ENCODE results near the gene SORBS2. TPM values are rescaled to one million over a fixed set of nuclear protein-coding genes. Genes with fewer than 3 reads are reported as not detected.

The SORBS2 gene
- total and polyA plus RNA-seq, 2 of the 4 experiments (the other 2 are of a cell fraction), result 0.18 TPM; not detected in 1

GRCh38 chr4:185598846-185599552 is 213.0 kb downstream of the SORBS2 start:
- no peak overlapping the region for H2BK15ac ChIP-seq (ENCODE audit: low read depth, low read length)
- no peaks in the 10 kb centered on the region for H4K20me1 ChIP-seq (ENCODE audit: insufficient read depth, low read length)
- no peak overlapping the region for H3K4me3 ChIP-seq (ENCODE audit: insufficient read depth, low read depth, low read length)
- H2AFZ ChIP-seq (replicated peaks; ENCODE audit: low read length, poor library complexity), result no peak overlapping the region
- H3K27me3 ChIP-seq (ENCODE audit: control insufficient read depth, insufficient read depth, low read length), result peaks cover 15% of the 10 kb centered on the region
- ChIA-PET CTCF (interaction anchor here (0.6 to 1.2 kb wide), 4 partner anchors 22 to 449 kb away, joined by 3 to 6 read pairs (median 4); no protein-coding TSS in a partner anchor), POLR2A (ENCODE audit: unreplicated experiment) (no interaction called here)
- H3K4me1 ChIP-seq (ENCODE audit: control insufficient read depth, insufficient read depth, low read length), result no peaks in the 10 kb centered on the region
- DNase-seq, result no peak
- intact Hi-C loops (cut with micrococcal nuclease) (loop anchor here (5.0 to 10.0 kb wide), 3 partner anchors 172 to 454 kb away; partner anchors contain the start of genes SLC25A4 and UFSP2), in situ Hi-C loops (cut with MboI; ENCODE audit: low sequenced_read_pairs) (no loop called here), dilution Hi-C loops (cut with HindIII; ENCODE audit: low sequenced_read_pairs, unreplicated experiment) (no loop called here)
- no peak overlapping the region for H3K4me2 ChIP-seq (ENCODE audit: low read depth, low read length)
- H2AK9ac ChIP-seq (replicated peaks; ENCODE audit: low read depth, low read length, poor library complexity), result no peak overlapping the region
- no peaks in the 10 kb centered on the region for H3K79me1 ChIP-seq (ENCODE audit: low read depth in 1 of 2, low read length in 2 of 2)
- H4K91ac ChIP-seq (ENCODE audit: insufficient read depth, low read depth, low read length), result no peak overlapping the region
- no peak overlapping the region for H2AK5ac ChIP-seq (ENCODE audit: low read depth, low read length)
- no peak for ATAC-seq (ENCODE audit: low read depth)
- 40% methylated on average over 1 of the region's 7 CpGs; no CpG with 5 or more reads in 1 of the 2 experiments for WGBS, 2 experiments (ENCODE audit: extremely low coverage in 2 of 2, insufficient read length in 1 of 2)
- no peaks in the 10 kb centered on the region for H3K9me3 ChIP-seq (ENCODE audit: control insufficient read depth, insufficient read depth, low read length)
- H2BK20ac ChIP-seq (ENCODE audit: low read depth, low read length), result no peak overlapping the region
- no peaks in the 10 kb centered on the region for H3K9me1 ChIP-seq (ENCODE audit: insufficient read depth, low read length)
- no peak overlapping the region for H3K9ac ChIP-seq (ENCODE audit: low read depth, low read length)
- H3K18ac ChIP-seq (ENCODE audit: low read depth, low read length), result no peak overlapping the region
- H3K14ac ChIP-seq (replicated peaks; ENCODE audit: low read depth, low read length), result no peak overlapping the region
- no peak overlapping the region for H2BK5ac ChIP-seq (ENCODE audit: low read depth, low read length, poor library complexity, severe bottlenecking)
- no peak overlapping the region for H4K5ac ChIP-seq (ENCODE audit: low read depth, low read length)
- TF ChIP-seq CHD1 (IDR thresholded peaks at IDR 0.05; ENCODE audit: low read depth, low read length) (no peak), CTCF (conservative IDR thresholded peaks at IDR 0.05; ENCODE audit: low read depth, low read length) (no peak), MAZ (IDR thresholded peaks at IDR 0.05; ENCODE audit: borderline replicate concordance, low read depth, low read length) (no peak), BHLHE40 (IDR thresholded peaks at IDR 0.05; ENCODE audit: low read depth, low read length) (no peak), FOS (IDR thresholded peaks at IDR 0.05; ENCODE audit: low read depth, low read length) (no peak), NFE2L2 (IDR thresholded peaks at IDR 0.05; ENCODE audit: low read depth, low read length) (no peak), CEBPB (IDR thresholded peaks at IDR 0.05; ENCODE audit: low read depth, low read length) (no peak), RAD21 (IDR thresholded peaks at IDR 0.05; ENCODE audit: low read length) (no peak), MXI1 (IDR thresholded peaks at IDR 0.05; ENCODE audit: borderline replicate concordance, low read depth, low read length) (no peak), RFX5 (IDR thresholded peaks at IDR 0.05; ENCODE audit: low read depth, low read length) (no peak), RCOR1 (IDR thresholded peaks at IDR 0.05; ENCODE audit: insufficient replicate concordance, low read length) (no peak), POLR2A (IDR thresholded peaks at IDR 0.05; ENCODE audit: low read depth, low read length) (no peak), USF2 (IDR thresholded peaks at IDR 0.05; ENCODE audit: low read depth, low read length) (no peak), SMC3 (IDR thresholded peaks at IDR 0.05; ENCODE audit: low read depth, low read length) (no peak), MAFK (IDR thresholded peaks at IDR 0.05; ENCODE audit: low read depth, low read length) (no peak)
- TF ChIP-seq, protein P1, sequence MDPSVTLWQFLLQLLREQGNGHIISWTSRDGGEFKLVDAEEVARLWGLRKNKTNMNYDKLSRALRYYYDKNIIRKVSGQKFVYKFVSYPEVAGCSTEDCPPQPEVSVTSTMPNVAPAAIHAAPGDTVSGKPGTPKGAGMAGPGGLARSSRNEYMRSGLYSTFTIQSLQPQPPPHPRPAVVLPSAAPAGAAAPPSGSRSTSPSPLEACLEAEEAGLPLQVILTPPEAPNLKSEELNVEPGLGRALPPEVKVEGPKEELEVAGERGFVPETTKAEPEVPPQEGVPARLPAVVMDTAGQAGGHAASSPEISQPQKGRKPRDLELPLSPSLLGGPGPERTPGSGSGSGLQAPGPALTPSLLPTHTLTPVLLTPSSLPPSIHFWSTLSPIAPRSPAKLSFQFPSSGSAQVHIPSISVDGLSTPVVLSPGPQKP (IDR thresholded peaks at IDR 0.05; ENCODE audit: borderline replicate concordance, low read depth, low read length), result no peak
- H3K36me3 ChIP-seq (ENCODE audit: control insufficient read depth, insufficient read depth, low read length), result no peaks in the 10 kb centered on the region
- no peak overlapping the region for H3K23ac ChIP-seq (ENCODE audit: low read depth, low read length)
- no peak overlapping the region for H2BK120ac ChIP-seq (ENCODE audit: low read depth, low read length)
- H3K56ac ChIP-seq (ENCODE audit: extremely low read depth, insufficient read depth, low read length), result no peak overlapping the region
- no peak overlapping the region for H4K8ac ChIP-seq (ENCODE audit: low read depth in 2 of 2, low read length in 2 of 2)
- no TSS peak for BruUV-seq (replicated peaks)
- no peak overlapping the region for H3K4ac ChIP-seq (ENCODE audit: low read depth, low read length)
- no peak overlapping the region for H3K27ac ChIP-seq (ENCODE audit: insufficient read depth, low read length)

Measured in IMR-90 (cell line).